ENCODE data around the gene TBC1D9.

DNA sequence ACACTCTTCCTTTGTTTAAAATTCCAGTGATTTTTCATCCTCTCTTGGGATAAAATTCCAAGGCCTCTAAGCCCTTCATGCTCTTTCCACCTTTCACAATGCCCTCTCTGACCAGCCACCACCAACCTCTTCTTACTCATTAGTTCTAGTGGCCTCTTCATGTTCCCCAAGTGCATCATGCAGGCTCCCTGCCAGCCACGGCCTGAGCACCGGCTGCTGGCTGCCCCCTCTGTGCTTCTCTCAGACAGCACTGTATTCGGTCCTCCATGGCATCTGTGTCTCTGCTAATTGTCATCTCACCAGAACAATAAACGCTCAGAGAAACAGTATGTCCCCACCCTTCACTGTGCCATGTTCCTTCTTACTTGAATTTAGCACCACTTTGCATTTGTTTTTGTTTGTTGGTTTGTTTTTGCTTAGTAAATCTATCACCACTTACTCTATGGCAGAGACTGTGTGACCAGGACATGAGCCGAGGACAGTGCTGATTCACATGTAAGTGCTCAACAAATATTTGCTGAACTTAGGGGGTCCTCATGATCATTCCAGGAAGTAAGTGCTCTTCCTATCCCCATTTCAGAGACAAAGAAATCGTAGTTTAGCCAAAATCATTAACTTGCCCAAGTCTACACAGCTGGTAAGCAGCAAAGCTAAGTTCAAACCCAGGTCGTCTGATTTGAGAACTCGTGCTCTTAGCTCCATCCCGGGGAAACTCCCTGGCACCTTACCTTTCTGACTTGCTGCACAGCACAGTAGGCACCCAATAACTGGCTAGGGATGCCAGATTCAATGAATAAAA is 110.4 kb downstream of the TBC1D9 start:
- TF ChIP-seq GATA3 (IDR thresholded peaks at IDR 0.05; ENCODE audit: low read depth, low read length), result no peak
- no peak for TF ChIP-seq GATA2 (IDR thresholded peaks at IDR 0.05; ENCODE audit: low read depth, low read length)
